Stimulated activated CD4-positive, alpha-beta T cell treated with anti-CD3 and anti-CD28 coated beads, Interleukin-15, amount 100 ng/mL, for 1 hour (primary cell): ENCODE data around the gene IQCE.
"Not testable (repeated sequence)": the region's sequence is repeated elsewhere in the genome, so short reads cannot be mapped to it uniquely, and the experiment has no call there.

Experiments used
- DNase-seq, 2 donors: peaks; one replicate each; pipeline ENCODE4 v3.0.0-alpha.2; 2020; ENCODE audit warnings: low read depth in 1 of 2, low spot score in 1 of 2

Gene IQCE

GRCh38 chr7:2551418-2551817, 7.4 kb upstream of the IQCE start:
- no peak for DNase-seq

GRCh38 chr7:2553108-2553507, 5.7 kb upstream of the IQCE start:
- no peak for DNase-seq

- no peak for DNase-seq
Measured at GRCh38 chr7:2553831-2554581, 4.8 kb upstream of the IQCE start.

- DNase-seq, result no peak
Measured at GRCh38 chr7:2554661-2555111, 4.1 kb upstream of the IQCE start.

- peak; percentile 89 to 93 for DNase-seq
Measured at GRCh38 chr7:2555121-2556052, 3.4 kb upstream of the IQCE start, which contains the start of gene BRAT1. BRAT1 (minus strand) TSS chr7:2555524; CDS start chr7:2554431, 1,093 bp downstream.

GRCh38 chr7:2559283-2559950, 638 bp downstream of the IQCE start:
- peak in 1 of 2 donors; percentile 15 for DNase-seq

GRCh38 chr7:2563955-2564354, 5.2 kb downstream of the IQCE start:
- not testable (repeated sequence) for DNase-seq

GRCh38 chr7:2564970-2565540, 6.3 kb downstream of the IQCE start:
- no peak for DNase-seq

- DNase-seq, result no peak
Measured at GRCh38 chr7:2566348-2566889, 7.6 kb downstream of the IQCE start.

GRCh38 chr7:2566890-2567678, 8.3 kb downstream of the IQCE start:
- DNase-seq, result no peak

- DNase-seq, result no peak
Measured at GRCh38 chr7:2567679-2568278, 9.0 kb downstream of the IQCE start.

- no peak for DNase-seq
Measured at GRCh38 chr7:2568521-2569223, 9.9 kb downstream of the IQCE start.

- no peak for DNase-seq
Measured at GRCh38 chr7:2569421-2569820, 10.6 kb downstream of the IQCE start.

- DNase-seq, result no peak
Measured at GRCh38 chr7:2570021-2570420, 11.2 kb downstream of the IQCE start.

GRCh38 chr7:2571409-2571808, 12.6 kb downstream of the IQCE start:
- no peak for DNase-seq

GRCh38 chr7:2572101-2572842, 13.5 kb downstream of the IQCE start:
- no peak for DNase-seq

- DNase-seq, result no peak
Measured at GRCh38 chr7:2573761-2574160, 15.0 kb downstream of the IQCE start.

- DNase-seq, result no peak
Measured at GRCh38 chr7:2575046-2575732, 16.4 kb downstream of the IQCE start.
